Skeletal muscle tissue (tissue), 4 donors: ENCODE data around the gene SPC25. TPM values are rescaled to one million over a fixed set of nuclear protein-coding genes. Genes with fewer than 3 reads are reported as not detected.
A peak's percentile ranks its signal among the peaks of the same experiment; 100 is the strongest.
"Not testable (repeated sequence)": the region's sequence is repeated elsewhere in the genome, so short reads cannot be mapped to it uniquely, and the experiment has no call there.

Experiments used
- H3K27ac ChIP-seq: one replicate; pipeline ENCODE4 v1.7.0; 2013; ENCODE audit warnings: mild to moderate bottlenecking, low read depth, low read length, inconsistent platforms
- H3K27me3 ChIP-seq, 3 donors: one replicate each; pipeline ENCODE4 v1.7.0; 2013; ENCODE audit warnings: low read length in 3 of 3; ENCODE audit not compliant: control insufficient read depth in 3 of 3, insufficient read depth in 3 of 3
- H3K36me3 ChIP-seq, 3 donors: one replicate each; pipeline ENCODE4 v1.7.0; 2013; ENCODE audit warnings: low read length in 3 of 3; ENCODE audit not compliant: control insufficient read depth in 3 of 3, insufficient read depth in 3 of 3
- H3K4me1 ChIP-seq, 3 donors: one replicate each; pipeline ENCODE4 v1.7.0; 2013; ENCODE audit warnings: low read length in 3 of 3, mild to moderate bottlenecking in 3 of 3; ENCODE audit not compliant: control insufficient read depth in 3 of 3, insufficient read depth in 3 of 3
- H3K4me3 ChIP-seq, 3 donors: one replicate each; pipeline ENCODE4 v1.7.0; 2013; ENCODE audit warnings: low read length in 3 of 3
- H3K9ac ChIP-seq, 3 donors: one replicate each; pipeline ENCODE4 v1.7.0; 2013; ENCODE audit warnings: low read length in 3 of 3, mild to moderate bottlenecking in 3 of 3, moderate library complexity in 2 of 3, low read depth in 1 of 3
- H3K9me3 ChIP-seq, 3 donors: one replicate each; pipeline ENCODE4 v1.7.0; 2013; ENCODE audit warnings: low read length in 3 of 3; ENCODE audit not compliant: control insufficient read depth in 3 of 3
- total RNA-seq: library from RNA; depleted of rRNA; stranded (reverse); fragments of >200 nt; gene quantifications from one replicate; pipeline ENCODE4 v1.2.3, GENCODE V29; 2014
- donor health status: Osteomylitis.

Gene SPC25
- total RNA-seq: 3.7 TPM

GRCh38 chr2:168890006-168890782, at the start of gene SPC25:
TSS of gene SPC25 (minus strand) at chr2:168890430. CDS start at chr2:168889519, 911 bp downstream.
- H3K4me1 ChIP-seq: peaks cover 5% of the 10 kb centered on the region in 3 donors
- H3K27me3 ChIP-seq: no peaks in the 10 kb centered on the region
- H3K9ac ChIP-seq: peak within 1 kb of the TSS; percentile 17 to 71 (median 70)
- no peak within 1 kb of the TSS for H3K27ac ChIP-seq
- no peaks in the 10 kb centered on the region for H3K36me3 ChIP-seq
- H3K9me3 ChIP-seq: no peaks in the 10 kb centered on the region
- peak within 1 kb of the TSS; percentile 69 to 80 (median 70) for H3K4me3 ChIP-seq

GRCh38 chr2:168939918-168940317, 49.7 kb upstream of the SPC25 start:
- no peak overlapping the region for H3K9ac ChIP-seq
- no peak overlapping the region for H3K27ac ChIP-seq
- H3K36me3 ChIP-seq: no peaks in the 10 kb centered on the region
- H3K9me3 ChIP-seq: no peaks in the 10 kb centered on the region
- no peak overlapping the region for H3K4me3 ChIP-seq
- no peaks in the 10 kb centered on the region for H3K4me1 ChIP-seq
- H3K27me3 ChIP-seq: no peaks in the 10 kb centered on the region

GRCh38 chr2:168939061-168939460, 48.8 kb upstream of the SPC25 start:
- Histone ChIP-seq H3K9me3 (no peaks in the 10 kb centered on the region), H3K27me3 (no peaks in the 10 kb centered on the region), H3K4me1 (no peaks in the 10 kb centered on the region), H3K27ac (no peak overlapping the region), H3K4me3 (no peak overlapping the region), H3K9ac (no peak overlapping the region), H3K36me3 (no peaks in the 10 kb centered on the region)

- no peaks in the 10 kb centered on the region for H3K27me3 ChIP-seq
- no peak overlapping the region for H3K27ac ChIP-seq
- no peaks in the 10 kb centered on the region for H3K36me3 ChIP-seq
- H3K4me3 ChIP-seq: no peak overlapping the region
- no peaks in the 10 kb centered on the region for H3K4me1 ChIP-seq
- no peaks in the 10 kb centered on the region for H3K9me3 ChIP-seq
- H3K9ac ChIP-seq: no peak overlapping the region
These were observed 45.8 kb upstream of the SPC25 start for GRCh38 chr2:168935810-168936581.

- Histone ChIP-seq H3K4me1 (no peaks in the 10 kb centered on the region), H3K9me3 (no peaks in the 10 kb centered on the region), H3K9ac (no peak overlapping the region), H3K36me3 (no peaks in the 10 kb centered on the region), H3K4me3 (no peak overlapping the region), H3K27me3 (peaks cover 0 to 3% (median 0%) of the 10 kb centered on the region in 3 donors), H3K27ac (no peak overlapping the region)
These were observed 44.6 kb upstream of the SPC25 start for GRCh38 chr2:168934826-168935225.

- not testable (repeated sequence) for H3K4me3 ChIP-seq, H3K9me3 ChIP-seq
These were observed 41.9 kb upstream of the SPC25 start for GRCh38 chr2:168932174-168932573.

GRCh38 chr2:168930242-168930641, 40.0 kb upstream of the SPC25 start:
- peaks cover 0 to 3% (median 3%) of the 10 kb centered on the region in 3 donors for H3K27me3 ChIP-seq
- H3K4me1 ChIP-seq: no peaks in the 10 kb centered on the region
- no peaks in the 10 kb centered on the region for H3K36me3 ChIP-seq
- H3K9ac ChIP-seq: no peak overlapping the region
- H3K27ac ChIP-seq: no peak overlapping the region
- H3K9me3 ChIP-seq: no peaks in the 10 kb centered on the region
- H3K4me3 ChIP-seq: no peak overlapping the region

More at GRCh38 chr2:168932174-168932573, 41.9 kb upstream of the SPC25 start:
- H3K36me3 ChIP-seq, H3K27me3 ChIP-seq, H3K9ac ChIP-seq, H3K4me1 ChIP-seq, H3K27ac ChIP-seq: not testable (repeated sequence)

- Histone ChIP-seq H3K36me3 (no peaks in the 10 kb centered on the region), H3K4me3 (no peak overlapping the region), H3K9ac (no peak overlapping the region), H3K4me1 (no peaks in the 10 kb centered on the region), H3K27me3 (peaks cover 0 to 3% (median 3%) of the 10 kb centered on the region in 3 donors), H3K9me3 (no peaks in the 10 kb centered on the region), H3K27ac (no peak overlapping the region)
These were observed 38.8 kb upstream of the SPC25 start for GRCh38 chr2:168929031-168929430.

GRCh38 chr2:168928113-168928831, 38.0 kb upstream of the SPC25 start:
- Histone ChIP-seq H3K36me3 (no peaks in the 10 kb centered on the region), H3K9ac (no peak overlapping the region), H3K27me3 (peaks cover 0 to 5% (median 3%) of the 10 kb centered on the region in 3 donors), H3K4me3 (no peak overlapping the region), H3K4me1 (no peaks in the 10 kb centered on the region), H3K27ac (no peak overlapping the region), H3K9me3 (no peaks in the 10 kb centered on the region)
